Panc1 (cell line): ENCODE measurements around the gene IQUB.

Experiments
- SIN3A ChIP-seq: IDR thresholded peaks from 2 replicates; pipeline ENCODE4 v1.6.1; 2012; ENCODE audit warnings: low read depth, mild to moderate bottlenecking, low read length, moderate library complexity, borderline replicate concordance; ENCODE audit not compliant: insufficient read depth
- TCF7L2 ChIP-seq: IDR thresholded peaks from 2 replicates; pipeline ENCODE4 v1.6.1; 2011; ENCODE audit warnings: mild to moderate bottlenecking, low read depth, low read length, inconsistent platforms
- TF ChIP-seq, protein P1 (sequence below): fragments of 450-650 bp; IDR thresholded peaks from 2 replicates; pipeline ENCODE4 v1.5.1; 2017; ENCODE audit warnings: mild to moderate bottlenecking
- TF ChIP-seq, protein P2 (sequence below), 2 experiments: IDR thresholded peaks; 2 replicates each; pipeline ENCODE4 v1.6.1; 2011 to 2012; ENCODE audit warnings: low read depth in 2 of 2, control low read depth in 1 of 2, low read length in 1 of 2, mild to moderate bottlenecking in 1 of 2, moderate library complexity in 1 of 2; ENCODE audit not compliant: insufficient read depth in 1 of 2

- TF ChIP-seq, protein P1, sequence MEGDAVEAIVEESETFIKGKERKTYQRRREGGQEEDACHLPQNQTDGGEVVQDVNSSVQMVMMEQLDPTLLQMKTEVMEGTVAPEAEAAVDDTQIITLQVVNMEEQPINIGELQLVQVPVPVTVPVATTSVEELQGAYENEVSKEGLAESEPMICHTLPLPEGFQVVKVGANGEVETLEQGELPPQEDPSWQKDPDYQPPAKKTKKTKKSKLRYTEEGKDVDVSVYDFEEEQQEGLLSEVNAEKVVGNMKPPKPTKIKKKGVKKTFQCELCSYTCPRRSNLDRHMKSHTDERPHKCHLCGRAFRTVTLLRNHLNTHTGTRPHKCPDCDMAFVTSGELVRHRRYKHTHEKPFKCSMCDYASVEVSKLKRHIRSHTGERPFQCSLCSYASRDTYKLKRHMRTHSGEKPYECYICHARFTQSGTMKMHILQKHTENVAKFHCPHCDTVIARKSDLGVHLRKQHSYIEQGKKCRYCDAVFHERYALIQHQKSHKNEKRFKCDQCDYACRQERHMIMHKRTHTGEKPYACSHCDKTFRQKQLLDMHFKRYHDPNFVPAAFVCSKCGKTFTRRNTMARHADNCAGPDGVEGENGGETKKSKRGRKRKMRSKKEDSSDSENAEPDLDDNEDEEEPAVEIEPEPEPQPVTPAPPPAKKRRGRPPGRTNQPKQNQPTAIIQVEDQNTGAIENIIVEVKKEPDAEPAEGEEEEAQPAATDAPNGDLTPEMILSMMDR, result no peak
- TF ChIP-seq, protein P2, sequence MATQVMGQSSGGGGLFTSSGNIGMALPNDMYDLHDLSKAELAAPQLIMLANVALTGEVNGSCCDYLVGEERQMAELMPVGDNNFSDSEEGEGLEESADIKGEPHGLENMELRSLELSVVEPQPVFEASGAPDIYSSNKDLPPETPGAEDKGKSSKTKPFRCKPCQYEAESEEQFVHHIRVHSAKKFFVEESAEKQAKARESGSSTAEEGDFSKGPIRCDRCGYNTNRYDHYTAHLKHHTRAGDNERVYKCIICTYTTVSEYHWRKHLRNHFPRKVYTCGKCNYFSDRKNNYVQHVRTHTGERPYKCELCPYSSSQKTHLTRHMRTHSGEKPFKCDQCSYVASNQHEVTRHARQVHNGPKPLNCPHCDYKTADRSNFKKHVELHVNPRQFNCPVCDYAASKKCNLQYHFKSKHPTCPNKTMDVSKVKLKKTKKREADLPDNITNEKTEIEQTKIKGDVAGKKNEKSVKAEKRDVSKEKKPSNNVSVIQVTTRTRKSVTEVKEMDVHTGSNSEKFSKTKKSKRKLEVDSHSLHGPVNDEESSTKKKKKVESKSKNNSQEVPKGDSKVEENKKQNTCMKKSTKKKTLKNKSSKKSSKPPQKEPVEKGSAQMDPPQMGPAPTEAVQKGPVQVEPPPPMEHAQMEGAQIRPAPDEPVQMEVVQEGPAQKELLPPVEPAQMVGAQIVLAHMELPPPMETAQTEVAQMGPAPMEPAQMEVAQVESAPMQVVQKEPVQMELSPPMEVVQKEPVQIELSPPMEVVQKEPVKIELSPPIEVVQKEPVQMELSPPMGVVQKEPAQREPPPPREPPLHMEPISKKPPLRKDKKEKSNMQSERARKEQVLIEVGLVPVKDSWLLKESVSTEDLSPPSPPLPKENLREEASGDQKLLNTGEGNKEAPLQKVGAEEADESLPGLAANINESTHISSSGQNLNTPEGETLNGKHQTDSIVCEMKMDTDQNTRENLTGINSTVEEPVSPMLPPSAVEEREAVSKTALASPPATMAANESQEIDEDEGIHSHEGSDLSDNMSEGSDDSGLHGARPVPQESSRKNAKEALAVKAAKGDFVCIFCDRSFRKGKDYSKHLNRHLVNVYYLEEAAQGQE (IDR thresholded peaks at IDR 0.05; ENCODE audit: insufficient read depth in 1 of 2, low read depth in 2 of 2, low read length in 1 of 2), result no peak
- no peak for TF ChIP-seq TCF7L2
- no peak for TF ChIP-seq SIN3A
Observed at GRCh38 chr7:123573341-123573740, 38.9 kb upstream of the IQUB start.
